Activated CD8-positive, alpha-beta memory T cell treated with anti-CD3 and anti-CD28 coated beads, Interleukin-2, amount 10 ng/mL, durations not matched to agents 7 days and 5 days (primary cell): Measurements from ENCODE around the gene AKT1. TPM values are rescaled to one million over a fixed set of nuclear protein-coding genes. Genes with fewer than 3 reads are reported as not detected.
A peak's percentile ranks its signal among the peaks of the same experiment; 100 is the strongest.
"Not testable (repeated sequence)": the region's sequence is repeated elsewhere in the genome, so short reads cannot be mapped to it uniquely, and the experiment has no call there.

Experiments
- ATAC-seq: fragments of 150-1000 bp; cut with Tn5 transposase; one replicate; pipeline ENCODE4 v1.10.0; 2021; ENCODE audit warnings: moderate library complexity
- CTCF ChIA-PET: fragments of 350-600 bp; sonication (Branson Sonifier 250); formaldehyde crosslinking; loops from one replicate; lab custom pipeline; 2021; ENCODE audit warnings: antibody characterized with exemption; lab: Charles Lee
- DNase-seq: peaks from one replicate; pipeline ENCODE4 v3.0.0-alpha.2; 2020
- H3K27ac Mint-ChIP-seq: one replicate; pipeline ENCODE4 v1.8.0; 2021; ENCODE audit warnings: mild to moderate bottlenecking, mixed read lengths
- H3K27me3 Mint-ChIP-seq: one replicate; pipeline ENCODE4 v1.8.0; 2021; ENCODE audit warnings: mixed read lengths
- H3K36me3 Mint-ChIP-seq: one replicate; pipeline ENCODE4 v1.8.0; 2021; ENCODE audit warnings: mild to moderate bottlenecking, mixed read lengths
- H3K4me1 Mint-ChIP-seq: one replicate; pipeline ENCODE4 v1.8.0; 2021; ENCODE audit warnings: mixed read lengths
- H3K4me3 Mint-ChIP-seq: one replicate; pipeline ENCODE4 v1.8.0; 2021; ENCODE audit warnings: mild to moderate bottlenecking, moderate library complexity, mixed read lengths
- H3K9me3 Mint-ChIP-seq: one replicate; pipeline ENCODE4 v1.8.0; 2022; ENCODE audit warnings: low read depth, mixed read lengths
- total RNA-seq, 2 experiments: library from RNA; stranded (reverse); gene quantifications; one replicate each; pipeline ENCODE4 v1.2.3, GENCODE V29; 2021

AKT1 gene
- total RNA-seq, 2 experiments from 2014 or later: 178 to 202 TPM

DNA sequence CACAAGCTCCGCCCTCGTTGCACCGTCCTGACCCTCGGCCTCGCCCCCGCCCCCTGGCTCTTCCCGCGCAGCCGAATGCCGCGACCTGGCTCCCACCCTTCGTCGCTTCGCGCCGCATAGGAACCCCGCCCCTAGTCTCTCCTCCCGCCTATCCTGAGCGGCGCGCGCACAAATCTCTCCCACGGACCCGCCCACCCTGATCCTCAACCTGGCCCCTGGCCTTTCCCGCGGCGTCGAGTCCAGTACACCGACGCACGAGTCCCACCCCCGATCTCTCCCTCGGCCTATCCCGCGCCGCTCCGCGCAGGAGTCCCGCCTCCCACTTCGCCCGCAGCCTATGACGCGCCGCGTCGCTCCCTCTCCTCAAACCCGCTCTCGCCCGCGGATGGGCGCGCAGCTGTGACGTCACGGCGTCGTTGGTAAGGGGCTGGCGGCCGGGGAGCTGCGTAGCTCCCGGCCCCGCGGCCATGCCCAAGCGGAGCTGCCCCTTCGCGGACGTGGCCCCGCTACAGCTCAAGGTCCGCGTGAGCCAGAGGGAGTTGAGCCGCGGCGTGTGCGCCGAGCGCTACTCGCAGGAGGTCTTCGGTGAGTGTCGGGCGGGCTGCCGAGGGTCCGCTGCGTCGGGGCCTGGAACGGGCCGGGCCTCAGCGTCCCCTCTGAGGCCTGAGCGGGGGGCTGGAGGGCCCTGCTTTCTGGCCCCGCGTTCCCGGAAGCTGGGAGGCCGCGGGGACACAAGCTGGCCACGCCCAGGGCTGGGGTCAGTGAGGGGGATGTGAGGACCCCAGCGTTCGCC is 42.6 kb downstream of the AKT1 start, which contains the start of gene SIVA1:
Gene SIVA1, plus strand, starts transcription at position 413 of the 793 bp plus-strand sequence. Its CDS starts 55 bp downstream, at position 468.
- Mint-ChIP-seq H3K27ac (peak within 1 kb of the TSS; percentile 89), H3K36me3 (peaks cover 15% of the 10 kb centered on the region), H3K9me3 (no peaks in the 10 kb centered on the region), H3K27me3 (no peaks in the 10 kb centered on the region), H3K4me3 (peak within 1 kb of the TSS; percentile 87), H3K4me1 (peaks cover 45% of the 10 kb centered on the region)
- ATAC-seq (peak; percentile 94), DNase-seq (peak; percentile 100)
- CTCF ChIA-PET: interaction anchor here (0.5 to 8.9 kb wide), 21 partner anchors 10 to 833 kb away, joined by 3 to 76 read pairs (median 3); partner anchors contain the start of genes ADSS1 and ZBTB42

DNA sequence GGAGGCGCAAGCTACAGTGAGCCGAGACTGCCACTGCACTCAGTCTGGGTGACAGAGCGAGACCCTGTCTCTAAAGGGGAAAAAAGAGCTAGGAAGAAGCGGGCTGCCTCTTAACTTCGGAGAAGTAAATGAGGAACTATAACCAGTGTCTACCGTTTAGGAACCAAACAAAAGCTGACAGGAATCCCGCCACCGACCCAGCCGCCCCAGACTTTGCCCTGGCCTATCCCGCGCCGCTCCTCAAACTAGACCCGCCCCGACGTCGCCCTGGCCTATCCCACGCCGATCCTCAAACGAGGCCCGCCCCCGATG is 43.2 kb downstream of the AKT1 start:
- no peaks in the 10 kb centered on the region for H3K9me3 Mint-ChIP-seq
- DNase-seq (no peak), ATAC-seq (peak; percentile 4)
- peak overlapping the region; percentile 87 for H3K4me3 Mint-ChIP-seq
- no peaks in the 10 kb centered on the region for H3K27me3 Mint-ChIP-seq
- peak overlapping the region; percentile 89 for H3K27ac Mint-ChIP-seq
- peaks cover 41% of the 10 kb centered on the region for H3K4me1 Mint-ChIP-seq
- H3K36me3 Mint-ChIP-seq: peaks cover 13% of the 10 kb centered on the region
- CTCF ChIA-PET: interaction anchor here (0.5 to 8.9 kb wide), 21 partner anchors 9 to 832 kb away, joined by 3 to 76 read pairs (median 3); partner anchors contain the start of genes ADSS1 and ZBTB42

DNA sequence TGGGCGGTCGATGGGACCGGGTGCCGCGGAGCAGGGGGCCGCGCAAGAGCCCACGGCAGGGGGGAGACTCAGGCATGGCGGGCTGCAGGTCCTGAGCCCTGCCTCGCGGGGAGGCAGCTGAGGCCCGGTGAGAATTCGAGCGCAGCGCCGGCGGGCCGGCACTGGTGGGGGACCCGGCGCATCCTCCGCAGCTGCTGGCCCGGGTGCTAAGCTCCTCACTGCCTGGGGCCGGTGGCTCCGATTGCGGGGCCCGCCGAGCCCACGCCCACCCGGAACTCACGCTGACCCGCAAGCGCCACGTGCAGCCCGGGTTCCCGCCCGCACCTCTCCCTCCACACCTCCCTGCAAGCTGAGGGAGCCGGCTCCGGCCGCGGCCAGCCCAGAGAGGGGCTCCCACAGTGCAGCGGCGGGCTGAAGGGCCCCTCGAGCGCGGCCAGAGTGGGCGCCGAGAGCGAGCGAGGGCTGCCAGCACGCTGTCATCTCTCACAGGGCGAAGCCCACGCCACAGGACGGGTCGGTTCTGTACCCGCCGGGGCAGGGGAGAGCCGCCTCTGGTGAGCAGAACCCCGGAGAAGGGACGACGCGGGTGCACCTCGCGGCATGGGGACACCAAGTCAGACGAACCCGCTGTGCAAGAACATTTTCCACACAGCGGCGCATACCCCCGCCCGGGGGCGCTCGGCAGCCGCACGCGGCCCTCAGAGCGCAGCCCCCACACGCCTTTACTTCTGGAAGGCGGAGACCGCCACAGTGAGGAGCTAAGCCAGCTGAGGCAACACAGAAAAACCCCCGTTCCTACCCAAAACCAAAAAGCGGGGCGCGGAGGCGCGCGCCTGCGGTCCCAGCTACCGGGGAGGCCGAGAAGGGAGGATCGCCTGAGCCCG is 43.8 kb downstream of the AKT1 start:
- peaks cover 36% of the 10 kb centered on the region for H3K4me1 Mint-ChIP-seq
- peaks cover 13% of the 10 kb centered on the region for H3K36me3 Mint-ChIP-seq
- peak overlapping the region; percentile 89 for H3K27ac Mint-ChIP-seq
- H3K9me3 Mint-ChIP-seq: no peaks in the 10 kb centered on the region
- ATAC-seq (no peak), DNase-seq (peak; percentile 50)
- H3K4me3 Mint-ChIP-seq: peak overlapping the region; percentile 87
- H3K27me3 Mint-ChIP-seq: no peaks in the 10 kb centered on the region
- CTCF ChIA-PET: interaction anchor here (0.5 to 8.9 kb wide), 21 partner anchors 12 to 729 kb away, joined by 3 to 76 read pairs (median 3); partner anchors contain the start of genes ADSS1 and ZBTB42

GRCh38 chr14:104750753-104751057 is 44.8 kb downstream of the AKT1 start:
- not testable (repeated sequence) for H3K36me3 Mint-ChIP-seq, H3K27me3 Mint-ChIP-seq, H3K27ac Mint-ChIP-seq, ATAC-seq, DNase-seq, H3K9me3 Mint-ChIP-seq
- CTCF ChIA-PET: interaction anchor here (1.0 to 1.2 kb wide), 2 partner anchors 18 to 75 kb away, joined by 3 read pairs; no protein-coding TSS in a partner anchor
- Mint-ChIP-seq H3K4me1 (peaks cover 36% of the 10 kb centered on the region), H3K4me3 (peak overlapping the region; percentile 47)

GRCh38 chr14:104750056-104750752 is 45.3 kb downstream of the AKT1 start:
- Mint-ChIP-seq H3K27me3 (no peaks in the 10 kb centered on the region), H3K36me3 (peaks cover 2% of the 10 kb centered on the region), H3K4me1 (peaks cover 36% of the 10 kb centered on the region), H3K27ac (no peak overlapping the region), H3K4me3 (no peak overlapping the region), H3K9me3 (no peaks in the 10 kb centered on the region)
- CTCF ChIA-PET: interaction anchor here (1.2 kb wide), 1 partner anchor 18 kb away, joined by 3 read pairs; no protein-coding TSS in a partner anchor
- ATAC-seq (no peak), DNase-seq (no peak)

DNA sequence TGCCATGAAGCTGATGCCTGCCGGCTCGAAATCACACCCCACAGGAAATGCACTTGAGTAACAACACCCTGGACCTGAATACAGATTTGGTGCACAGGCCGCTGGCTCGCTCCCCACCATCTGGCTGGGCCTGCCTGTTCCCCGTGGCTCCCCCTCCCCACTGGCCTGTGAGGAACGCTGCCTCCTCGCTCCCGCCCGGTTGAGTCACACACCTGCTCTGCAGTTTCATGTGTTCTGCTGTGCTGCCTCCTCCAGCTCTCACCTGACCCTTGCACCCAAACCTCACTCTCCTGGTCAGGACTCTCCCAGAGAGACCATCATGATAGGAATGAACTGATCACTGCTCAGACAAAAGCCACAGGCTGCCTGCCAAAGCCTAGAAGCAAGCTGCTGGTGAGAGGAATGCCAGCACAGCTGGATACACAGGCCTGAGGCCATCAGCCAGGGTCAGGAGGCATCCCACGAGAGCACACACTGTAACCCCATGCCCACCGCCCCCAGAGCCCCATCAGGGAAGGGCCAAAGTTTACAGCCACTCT is 46.4 kb downstream of the AKT1 start:
- Mint-ChIP-seq H3K27me3 (no peaks in the 10 kb centered on the region), H3K27ac (no peak overlapping the region), H3K4me1 (peaks cover 35% of the 10 kb centered on the region), H3K36me3 (no peaks in the 10 kb centered on the region), H3K9me3 (no peaks in the 10 kb centered on the region), H3K4me3 (no peak overlapping the region)
- DNase-seq: no peak
- CTCF ChIA-PET: no interaction called here
- ATAC-seq: no peak

GRCh38 chr14:104747876-104748275 is 47.7 kb downstream of the AKT1 start:
- DNase-seq: no peak
- no peak overlapping the region for H3K4me3 Mint-ChIP-seq
- CTCF ChIA-PET: interaction anchor here (1.0 kb wide), 1 partner anchor 21 kb away, joined by 3 read pairs; no protein-coding TSS in a partner anchor
- no peaks in the 10 kb centered on the region for H3K36me3 Mint-ChIP-seq
- no peaks in the 10 kb centered on the region for H3K9me3 Mint-ChIP-seq
- no peak for ATAC-seq
- peaks cover 28% of the 10 kb centered on the region for H3K4me1 Mint-ChIP-seq
- H3K27me3 Mint-ChIP-seq: no peaks in the 10 kb centered on the region
- no peak overlapping the region for H3K27ac Mint-ChIP-seq

DNA sequence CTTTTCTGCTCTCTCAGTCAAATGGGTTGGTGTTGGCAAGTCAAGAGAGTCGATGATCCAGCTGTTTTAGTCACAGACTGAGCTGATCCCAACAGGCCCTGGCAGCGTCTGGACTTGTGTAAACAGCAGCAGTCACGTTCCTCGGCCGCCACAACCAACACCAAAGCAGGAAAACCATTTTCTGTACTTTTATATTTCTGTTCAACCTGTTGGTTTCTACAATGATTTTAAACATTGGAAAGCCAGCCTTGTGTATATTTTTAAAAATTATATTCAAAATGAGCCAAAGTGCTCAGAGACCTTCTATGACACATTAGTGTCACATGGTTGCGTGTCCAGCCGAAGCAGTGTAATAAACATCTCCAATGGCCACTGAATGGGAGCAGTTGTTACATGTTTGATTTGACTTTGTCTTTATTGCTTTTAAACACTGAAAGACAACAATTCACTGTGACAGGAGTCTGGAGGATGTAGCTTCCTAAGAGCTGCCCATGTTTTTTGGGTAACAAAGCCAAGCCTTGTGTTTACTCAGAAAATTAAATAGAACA is 48.5 kb downstream of the AKT1 start:
- Mint-ChIP-seq H3K9me3 (no peaks in the 10 kb centered on the region), H3K4me1 (peaks cover 28% of the 10 kb centered on the region), H3K4me3 (no peak overlapping the region), H3K27me3 (no peaks in the 10 kb centered on the region), H3K36me3 (no peaks in the 10 kb centered on the region), H3K27ac (no peak overlapping the region)
- CTCF ChIA-PET: interaction anchor here (2.9 kb wide), 1 partner anchor 24 kb away, joined by 13 read pairs; the partner anchor contains the start of gene ADSS1
- ATAC-seq (no peak), DNase-seq (no peak)

- Mint-ChIP-seq H3K36me3 (no peaks in the 10 kb centered on the region), H3K4me3 (no peak overlapping the region), H3K27me3 (no peaks in the 10 kb centered on the region), H3K4me1 (peaks cover 28% of the 10 kb centered on the region), H3K9me3 (no peaks in the 10 kb centered on the region), H3K27ac (peak overlapping the region; percentile 68)
- DNase-seq (peak; percentile 80), ATAC-seq (peak; percentile 83)
- CTCF ChIA-PET: interaction anchor here (1.4 to 2.9 kb wide), 2 partner anchors 23 to 24 kb away, joined by 3 to 13 read pairs; partner anchors contain the start of gene ADSS1
These were observed 49.4 kb downstream of the AKT1 start for GRCh38 chr14:104746071-104746545.

DNA sequence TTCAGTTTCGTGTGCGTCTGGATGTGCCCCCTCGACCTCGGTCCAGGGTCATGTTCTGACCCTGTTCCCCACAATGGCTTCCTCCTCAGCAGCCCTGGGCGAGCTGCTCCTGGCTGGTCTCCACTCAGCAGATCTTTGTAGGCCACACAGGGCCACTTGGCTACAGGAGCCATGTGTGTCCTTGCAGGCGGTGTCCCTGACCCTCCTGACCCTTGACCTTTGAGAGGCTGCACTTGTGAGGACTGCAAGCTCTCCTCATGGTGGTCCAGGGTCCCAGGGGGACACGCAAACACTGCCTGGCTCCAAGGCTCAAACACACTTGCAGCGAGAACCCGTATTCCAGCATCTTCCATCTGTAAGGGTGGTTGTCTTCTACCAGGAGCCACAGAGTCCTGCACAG is 50.1 kb downstream of the AKT1 start:
- Mint-ChIP-seq H3K4me1 (peaks cover 28% of the 10 kb centered on the region), H3K27ac (no peak overlapping the region), H3K36me3 (no peaks in the 10 kb centered on the region), H3K27me3 (no peaks in the 10 kb centered on the region), H3K9me3 (no peaks in the 10 kb centered on the region), H3K4me3 (no peak overlapping the region)
- CTCF ChIA-PET: interaction anchor here (0.9 to 2.9 kb wide), 4 partner anchors 23 to 36 kb away, joined by 3 to 13 read pairs (median 4); partner anchors contain the start of gene ADSS1
- ATAC-seq (no peak), DNase-seq (no peak)

DNA sequence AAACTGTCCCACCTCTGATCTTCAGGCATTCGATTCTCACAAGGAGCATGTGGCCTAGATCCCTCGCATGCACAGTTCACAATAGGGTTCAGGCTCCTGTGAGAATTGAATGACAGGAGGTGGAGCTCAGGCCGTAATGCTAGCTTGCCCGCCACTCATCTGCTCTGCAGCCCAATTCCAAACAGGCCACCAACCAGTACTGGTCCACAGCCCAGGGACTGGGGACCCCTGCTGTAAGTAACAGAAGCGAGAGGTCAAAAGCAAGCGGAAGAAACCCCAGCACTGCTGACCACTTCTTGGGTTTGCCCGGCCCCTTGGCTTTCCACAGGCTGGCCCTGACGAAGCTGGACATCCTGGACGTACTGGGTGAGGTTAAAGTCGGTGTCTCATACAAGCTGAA is 51.1 kb downstream of the AKT1 start:
- Mint-ChIP-seq H3K9me3 (no peaks in the 10 kb centered on the region), H3K4me3 (no peak overlapping the region), H3K4me1 (peaks cover 25% of the 10 kb centered on the region), H3K36me3 (no peaks in the 10 kb centered on the region), H3K27ac (no peak overlapping the region), H3K27me3 (no peaks in the 10 kb centered on the region)
- DNase-seq (no peak), ATAC-seq (no peak)
- CTCF ChIA-PET: interaction anchor here (0.9 to 2.9 kb wide), 4 partner anchors 20 to 26 kb away, joined by 3 to 13 read pairs (median 4); partner anchors contain the start of gene ADSS1
